ENCODE data around the gene CKMT2.

CKMT2 gene

DNA sequence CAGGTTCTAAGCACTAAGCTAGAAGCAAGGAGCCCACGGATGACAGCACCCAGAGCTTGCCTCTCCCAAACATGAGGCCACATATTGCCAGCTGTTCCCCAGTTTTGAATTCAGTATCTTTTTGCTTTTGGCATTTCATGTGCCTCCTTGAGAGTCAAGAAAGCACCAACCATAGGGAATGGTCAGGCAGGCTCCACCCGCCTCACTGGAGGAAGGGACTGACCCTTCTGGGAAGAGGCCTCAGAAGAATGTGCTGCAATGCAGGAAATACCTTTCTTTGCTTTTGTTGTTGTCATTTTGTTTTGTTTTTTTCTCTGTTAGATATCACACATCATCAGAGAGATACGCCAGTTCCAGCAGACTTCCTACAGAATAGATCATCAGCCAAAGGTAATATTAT, 13.7 kb upstream of the CKMT2 start:
- DNase-seq, result no peak

DNA sequence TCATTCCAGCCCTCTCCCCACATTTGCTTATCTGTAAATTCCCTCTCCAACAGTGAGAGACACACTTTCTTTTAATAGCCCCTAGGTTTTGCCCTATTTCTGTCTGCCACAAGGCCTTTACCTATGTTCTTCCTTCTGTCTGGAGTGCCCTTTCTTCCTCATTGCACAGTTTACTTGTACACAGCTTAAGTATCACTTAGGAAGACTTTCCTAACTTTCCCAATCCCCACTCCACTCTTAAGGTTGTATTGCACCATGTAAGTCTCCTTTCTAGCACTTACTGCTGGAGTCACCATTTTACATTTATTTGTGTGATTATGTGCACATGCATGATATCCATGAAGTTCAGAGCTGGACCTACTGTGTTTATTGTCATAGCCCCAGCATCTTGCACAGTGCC, 10.8 kb upstream of the CKMT2 start:
- DNase-seq, result no peak

DNA sequence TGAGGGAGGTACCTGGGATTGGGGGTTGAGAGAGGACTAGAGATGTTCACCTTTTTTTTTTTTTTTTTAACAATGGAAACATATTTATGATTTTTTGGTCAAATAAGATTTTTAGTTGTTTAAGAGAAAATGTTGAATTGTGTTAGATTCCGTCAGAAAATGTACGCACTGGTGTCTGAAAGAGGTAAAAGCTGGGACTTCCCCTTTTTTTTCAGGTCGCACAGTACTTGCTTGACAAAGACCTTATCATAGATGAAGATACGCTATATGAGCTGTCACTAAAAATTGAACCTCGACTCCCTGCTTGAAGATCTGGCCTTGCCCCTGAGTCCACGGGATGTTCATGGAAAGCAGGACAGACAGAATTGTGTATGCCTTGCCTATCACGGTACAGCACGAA, 7.7 kb upstream of the CKMT2 start:
- no peak for DNase-seq

DNA sequence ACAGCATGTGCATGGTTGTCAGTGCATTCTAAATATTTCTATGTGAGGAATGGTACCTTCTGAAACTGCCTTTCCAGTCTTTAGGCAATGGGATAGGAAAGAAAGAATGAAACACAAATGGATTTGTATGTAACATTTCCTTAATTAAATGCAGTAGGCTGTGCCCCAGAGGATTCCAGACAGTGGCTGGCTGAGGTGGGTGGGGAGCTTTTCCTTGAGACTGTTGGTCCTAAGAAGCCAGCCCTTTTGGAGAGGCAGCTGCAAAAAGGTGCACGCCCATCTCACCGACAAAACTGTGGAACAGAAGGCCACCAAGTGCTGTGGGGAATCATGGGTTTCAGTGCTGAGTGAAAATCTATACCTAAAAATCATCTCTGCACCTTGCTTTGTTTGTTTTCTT, 6.8 kb upstream of the CKMT2 start:
- no peak for DNase-seq

DNA sequence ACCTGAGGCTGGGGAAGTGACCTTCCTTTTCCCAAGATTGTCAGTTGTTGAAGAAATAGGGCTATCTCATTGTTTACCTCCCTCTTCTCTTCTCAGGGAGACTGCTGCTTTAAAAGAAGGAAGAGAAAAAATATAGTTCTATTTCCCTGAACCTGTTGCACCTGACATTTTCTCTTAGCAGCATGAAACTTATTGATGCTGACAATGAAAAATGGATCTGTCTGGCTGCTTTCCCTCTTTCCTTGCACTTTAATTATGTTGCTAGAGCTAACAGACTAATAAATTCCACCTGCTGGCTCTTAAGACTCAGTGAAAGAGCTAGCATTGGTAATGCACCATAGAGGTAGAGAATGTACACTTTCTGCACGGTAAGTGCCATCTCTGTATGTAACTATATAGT, 6.2 kb upstream of the CKMT2 start:
- no peak for DNase-seq

DNA sequence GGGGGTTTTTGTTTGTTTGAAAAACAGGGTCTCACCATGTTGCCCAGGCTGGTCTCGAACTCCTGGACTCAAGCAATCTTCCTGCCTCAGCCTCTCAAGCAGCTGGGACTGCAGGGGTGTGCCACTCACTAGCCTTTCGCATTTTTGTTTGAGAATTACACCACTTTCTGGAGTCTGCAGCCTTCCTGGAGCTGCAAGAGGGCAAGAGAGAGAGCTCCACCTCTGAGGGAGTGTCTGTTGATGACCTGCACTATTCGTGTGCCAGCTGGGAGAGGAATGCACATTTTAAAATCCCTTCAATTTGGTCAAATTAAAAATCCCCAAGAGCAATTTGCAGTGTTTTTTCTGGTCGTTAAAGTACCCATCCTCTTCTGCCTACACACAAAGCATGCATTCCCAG, 5.0 kb upstream of the CKMT2 start:
- no peak for DNase-seq

DNA sequence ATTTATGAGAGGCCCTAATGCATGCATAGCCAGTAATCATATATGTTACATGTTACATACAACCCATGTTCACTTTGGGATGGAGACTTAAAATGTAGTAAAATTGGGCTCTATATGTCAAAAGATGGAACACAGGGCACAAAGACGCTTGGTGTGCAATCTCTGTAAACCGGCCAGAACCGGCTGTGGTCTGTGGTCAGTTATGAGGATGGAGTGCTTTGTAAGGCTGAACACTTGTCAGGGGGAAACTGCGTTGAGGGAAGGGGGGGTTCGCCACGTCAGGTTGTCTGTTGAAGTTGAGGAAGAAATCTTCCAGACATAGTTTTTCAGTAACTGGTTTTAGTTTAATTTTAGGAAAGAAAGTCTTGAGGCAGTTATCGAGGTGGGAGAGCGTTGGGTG, 2.7 kb upstream of the CKMT2 start:
- DNase-seq, result no peak

DNA sequence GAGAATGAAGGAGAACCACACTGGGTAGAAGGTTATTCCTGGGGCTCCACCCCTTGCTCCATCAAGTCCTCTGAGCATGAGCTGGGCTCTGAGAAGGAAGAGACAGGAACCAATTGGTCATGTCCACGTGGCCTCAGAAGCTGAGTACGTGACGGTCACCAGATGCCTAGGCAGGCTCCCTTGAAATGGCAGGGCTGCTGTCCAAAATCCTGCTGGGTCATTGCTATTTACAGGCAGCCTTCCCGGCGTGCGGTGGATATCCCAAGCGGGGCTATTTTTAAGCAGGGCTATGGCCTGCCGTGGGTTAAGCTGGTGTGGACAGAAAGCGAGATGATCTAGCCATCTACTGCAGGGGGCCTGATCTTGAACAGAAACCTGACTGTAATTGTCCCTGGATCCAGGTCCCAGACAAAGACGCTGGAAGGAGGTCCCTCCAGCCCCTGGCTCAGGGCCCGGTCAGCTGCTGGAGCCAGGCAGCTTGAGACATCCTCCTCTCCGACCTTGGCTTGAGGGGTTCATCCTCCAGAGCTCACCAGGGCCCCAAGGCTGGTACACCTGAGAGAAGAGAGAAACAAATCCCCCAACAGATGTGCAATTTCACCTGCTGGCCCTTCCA, 550 bp upstream of the CKMT2 start:
- DNase-seq, result no peak

DNA sequence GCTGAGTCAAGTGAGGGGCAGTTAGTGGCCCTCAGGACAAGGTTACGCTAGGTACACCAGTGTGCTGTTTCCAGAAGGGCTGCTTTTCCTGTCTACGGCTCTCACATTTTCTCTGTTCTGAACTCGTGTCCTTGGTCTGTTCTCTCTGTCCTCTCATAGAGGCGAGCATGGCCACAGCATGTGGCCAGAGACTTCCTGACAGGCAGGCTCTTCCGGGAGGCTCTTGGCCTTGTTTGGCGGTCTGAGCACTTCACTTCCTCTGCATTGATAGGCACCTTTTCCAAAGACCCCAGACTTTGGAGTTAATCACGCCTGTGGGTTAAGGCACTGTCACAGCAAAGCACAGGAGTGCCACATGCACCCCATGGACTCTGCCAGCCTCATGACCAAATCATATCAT, 1.2 kb downstream of the CKMT2 start:
- DNase-seq, result no peak

DNA sequence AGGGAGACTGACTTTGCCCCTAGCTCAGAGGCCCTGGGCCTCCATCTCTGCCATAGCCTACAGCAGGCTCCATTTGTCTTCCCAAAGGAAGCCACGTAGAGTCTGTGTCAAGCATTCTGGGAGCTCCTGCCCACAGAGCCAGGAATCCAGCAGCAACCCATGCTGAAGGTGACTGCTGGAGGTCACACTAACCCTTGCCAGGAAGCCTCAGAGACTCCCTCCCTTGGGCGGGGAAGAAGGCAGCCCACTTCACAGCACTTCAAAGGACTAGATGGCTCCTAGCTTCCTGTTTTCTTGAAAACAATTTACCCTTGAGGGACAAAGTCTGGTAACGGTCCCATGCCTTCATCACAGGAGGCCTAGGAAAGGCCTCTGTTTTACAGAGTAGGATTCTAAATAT, 1.7 kb downstream of the CKMT2 start:
- DNase-seq, result no peak

DNA sequence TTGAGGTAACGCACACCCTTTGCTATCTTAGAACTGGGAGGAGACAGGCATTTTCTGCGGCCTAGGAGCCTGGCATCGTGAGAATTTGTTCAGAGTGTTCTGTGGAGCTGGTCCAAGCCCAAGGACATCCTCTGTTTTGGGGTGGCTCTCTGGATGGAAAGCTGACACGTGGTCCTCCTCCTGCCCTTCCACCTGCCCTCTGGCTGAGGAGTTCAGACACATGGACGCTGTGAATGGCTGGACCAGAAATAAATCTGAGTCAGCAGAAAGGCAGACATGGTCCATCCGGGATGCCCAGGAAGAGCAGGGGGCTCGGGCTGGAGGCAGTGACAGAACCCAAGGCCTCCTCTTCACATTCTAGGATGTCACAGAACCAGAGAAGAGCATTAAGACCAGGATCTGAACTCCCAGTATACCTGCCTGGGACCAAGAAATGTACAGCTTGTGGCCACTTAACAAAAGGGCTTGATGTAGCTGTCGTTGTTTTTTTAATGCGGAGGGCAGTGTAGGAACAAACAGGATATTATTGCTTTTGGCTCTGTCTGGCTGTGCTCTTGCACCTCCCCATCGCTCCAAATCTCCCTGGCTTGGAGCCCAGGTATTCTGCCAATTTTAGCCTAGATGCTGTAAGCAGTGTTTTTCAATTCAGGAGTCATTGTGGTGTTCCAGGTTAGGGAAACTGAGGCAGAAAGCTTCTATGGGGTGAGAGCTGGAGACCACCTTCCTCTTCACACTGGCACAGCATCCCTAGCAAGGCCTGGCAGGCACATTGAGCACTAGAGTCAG, 2.4 kb downstream of the CKMT2 start:
- no peak for DNase-seq

DNA sequence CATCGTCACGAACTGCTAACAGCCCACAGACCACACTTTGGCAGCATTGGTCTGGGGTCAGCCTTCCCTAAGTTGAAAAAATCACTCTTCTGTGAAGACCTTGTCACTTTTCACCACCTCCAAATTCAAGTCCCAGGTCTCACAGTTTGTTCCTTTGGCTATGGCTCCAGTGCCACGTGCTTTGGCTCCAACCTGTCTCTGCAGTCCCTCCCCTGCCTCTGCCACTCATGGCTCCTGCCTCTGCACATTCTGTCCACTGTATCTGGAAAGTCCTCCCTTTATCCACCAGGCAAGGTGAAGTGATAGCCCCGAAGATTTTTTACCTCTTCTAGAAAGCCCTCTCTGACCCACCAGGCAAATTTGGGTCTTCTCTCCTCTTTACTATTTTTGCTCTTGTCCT, 5.3 kb downstream of the CKMT2 start:
- DNase-seq, result no peak

DNA sequence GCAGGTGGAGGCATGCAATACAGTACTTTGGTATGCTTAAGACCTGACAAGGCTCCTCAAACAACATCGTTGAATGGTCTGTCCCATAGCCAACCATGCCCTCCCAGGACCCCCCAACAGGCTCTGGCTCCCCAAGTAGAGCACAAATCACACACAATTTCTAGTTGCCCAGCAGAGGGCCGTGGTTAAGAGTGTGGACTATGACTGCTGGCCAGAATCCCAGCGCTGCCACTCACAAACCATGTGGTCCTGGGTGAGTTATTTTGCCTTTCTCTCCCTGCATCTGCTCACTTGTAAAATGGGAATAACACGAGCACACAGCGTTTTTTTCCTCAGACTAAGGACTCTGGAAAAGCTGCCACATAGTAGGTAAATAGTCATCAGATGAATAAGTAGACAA, 6.5 kb downstream of the CKMT2 start:
- no peak for DNase-seq

DNA sequence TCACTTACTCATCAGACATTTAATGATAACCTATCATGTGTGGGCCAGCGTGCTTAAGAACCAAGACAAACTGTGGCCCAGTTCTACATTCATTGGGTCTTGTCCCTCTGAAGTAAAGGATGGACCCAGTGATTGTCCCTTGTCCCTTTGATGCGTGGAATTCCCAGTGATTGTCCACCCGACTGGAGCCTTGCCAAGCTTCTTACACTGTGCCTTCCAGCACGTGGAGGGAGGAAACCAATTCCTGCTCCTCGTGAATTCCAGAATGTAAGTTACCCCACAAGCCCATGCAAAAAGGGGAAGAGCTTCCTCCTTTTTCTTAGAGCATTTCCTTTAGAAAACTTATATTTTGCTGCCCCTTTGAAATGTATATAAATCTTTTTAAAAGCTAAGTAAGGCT, 7.9 kb downstream of the CKMT2 start:
- DNase-seq, result no peak

DNA sequence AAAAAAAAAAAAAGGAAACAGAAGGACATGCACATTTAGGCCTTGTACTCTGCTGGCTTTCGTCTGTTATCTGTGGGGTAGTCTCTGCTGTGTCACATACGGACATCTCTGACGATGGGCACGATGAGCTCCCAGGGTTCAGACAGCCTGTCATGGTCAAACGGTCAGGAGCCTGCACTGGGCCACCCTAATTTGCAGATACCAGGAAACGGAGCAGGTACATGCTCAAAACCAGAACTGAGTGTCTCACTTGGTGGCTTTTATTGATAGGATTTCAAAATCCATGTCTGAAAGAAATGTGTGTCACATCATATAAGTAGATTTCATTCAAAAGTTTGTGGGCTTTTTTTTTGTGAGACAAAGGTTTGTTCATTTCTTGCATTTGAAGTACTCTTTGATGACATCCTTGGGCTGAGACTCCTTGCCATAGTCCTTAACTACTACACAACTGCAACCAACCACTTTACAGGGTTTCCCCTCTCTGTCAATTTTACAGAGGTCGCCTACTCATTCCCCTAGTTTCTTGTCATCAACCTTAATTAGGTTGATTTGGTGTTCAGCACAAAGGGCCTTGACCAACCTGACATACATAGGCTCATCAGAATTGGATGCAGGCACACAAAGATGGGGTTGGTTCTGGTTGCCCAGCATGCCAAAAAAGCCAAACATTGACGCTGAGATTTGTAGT, 9.0 kb downstream of the CKMT2 start:
- no peak for DNase-seq

DNA sequence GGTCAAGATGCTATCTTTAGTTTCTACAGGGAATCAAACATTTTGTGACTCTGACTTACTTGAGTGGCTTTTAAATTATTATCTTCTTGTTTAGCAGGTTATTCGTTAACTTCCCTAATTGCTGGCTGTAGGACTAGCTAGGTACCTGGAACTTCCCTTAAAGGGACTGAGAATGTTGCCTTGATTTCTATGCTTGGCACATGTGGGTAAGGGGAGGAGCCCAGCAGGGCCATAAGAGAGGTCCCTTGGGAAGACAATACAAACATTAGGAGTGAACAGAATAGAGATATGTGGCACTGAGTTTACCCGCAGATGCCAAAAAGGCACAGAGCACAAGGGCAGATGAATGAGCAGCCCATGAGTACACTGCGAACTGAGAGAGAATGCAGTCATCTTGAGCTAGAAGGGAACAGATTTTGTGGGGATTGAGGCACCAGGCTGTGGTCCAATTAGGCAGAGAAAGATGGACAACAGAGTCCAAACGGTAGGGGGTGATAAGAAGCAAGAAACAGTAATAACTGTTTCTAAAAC, 9.8 kb downstream of the CKMT2 start:
- DNase-seq, result no peak

DNA sequence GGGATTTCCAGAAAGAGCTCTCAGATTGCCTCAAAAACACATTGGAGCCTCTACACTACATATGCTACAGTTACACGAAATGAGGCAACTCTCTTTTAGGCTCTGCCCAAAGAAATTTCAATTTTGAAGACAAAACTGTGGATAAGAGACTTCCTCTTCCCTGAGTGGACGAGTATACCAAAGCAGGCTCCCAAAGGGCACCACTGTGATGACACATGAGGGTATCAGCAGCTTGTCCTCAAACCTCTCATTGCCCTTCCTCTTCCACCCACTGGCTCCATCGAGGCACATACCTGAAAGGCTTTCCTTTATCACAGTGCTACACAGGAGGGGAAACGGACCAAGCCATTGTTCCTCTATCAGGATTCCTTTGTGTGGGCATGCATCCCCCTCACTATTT, 11.3 kb downstream of the CKMT2 start:
- DNase-seq, result no peak

DNA sequence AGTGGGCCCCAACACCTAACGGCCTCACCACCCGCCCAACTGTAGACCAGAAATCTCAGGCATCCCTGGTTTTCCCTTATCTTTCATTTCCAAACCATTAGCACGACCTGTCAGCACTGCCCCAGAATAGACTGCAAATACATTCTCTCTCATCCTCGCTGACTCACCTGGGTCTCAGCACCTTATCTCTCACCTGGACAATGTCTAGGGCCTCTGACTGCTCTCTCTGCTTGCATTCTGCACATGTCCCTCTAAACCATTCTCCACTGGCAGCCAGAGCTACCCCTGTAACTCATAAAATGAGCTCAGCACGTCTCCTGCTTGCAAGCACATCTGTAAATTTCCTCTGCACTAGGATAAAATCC, 12.7 kb downstream of the CKMT2 start:
- no peak for DNase-seq

DNA sequence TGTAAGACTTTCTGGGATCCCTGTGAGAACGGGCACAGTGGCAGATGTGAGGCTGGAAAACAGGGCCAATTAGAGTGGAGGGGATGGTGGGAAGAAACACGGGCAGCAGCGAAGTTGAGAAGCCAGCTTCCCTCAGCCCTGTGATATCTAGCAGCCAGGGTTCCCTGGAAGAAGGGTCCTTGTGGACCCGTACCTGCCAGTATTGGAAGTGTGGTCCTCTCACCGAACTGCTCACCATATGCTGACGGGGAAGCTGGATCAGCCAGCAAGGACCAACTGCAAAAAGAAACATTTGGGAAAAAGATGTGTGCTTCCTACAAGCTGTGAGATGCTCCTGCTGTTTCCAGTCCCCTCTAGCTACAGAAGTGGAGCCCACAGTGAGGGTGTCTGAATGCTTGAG, 13.6 kb downstream of the CKMT2 start:
- no peak for DNase-seq

DNA sequence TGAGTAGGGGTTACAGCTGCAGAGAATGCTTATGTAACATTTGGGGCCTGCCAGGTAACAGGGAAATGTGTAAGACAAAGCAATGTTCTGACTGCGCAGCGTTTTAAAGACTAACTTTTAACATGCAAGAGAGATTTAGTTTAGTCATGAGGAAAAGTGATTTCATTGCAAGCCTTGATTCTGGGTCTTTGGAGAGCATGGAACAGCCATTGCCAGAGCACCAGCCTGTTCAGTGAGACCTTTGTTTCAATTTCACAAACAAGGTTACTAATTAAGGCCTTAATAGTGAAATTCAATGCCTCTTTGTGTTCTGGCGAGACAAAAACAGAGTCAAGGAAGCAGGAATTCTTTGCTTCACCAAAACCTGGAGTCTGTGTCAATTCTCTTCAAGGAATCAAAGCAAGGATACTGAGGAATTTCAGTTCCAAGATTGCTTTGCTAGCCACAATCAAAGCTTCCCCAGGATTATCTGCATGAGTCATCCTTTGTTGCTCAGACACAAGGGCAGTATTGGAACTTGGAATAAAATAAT, 14.4 kb downstream of the CKMT2 start:
- no peak for DNase-seq

DNA sequence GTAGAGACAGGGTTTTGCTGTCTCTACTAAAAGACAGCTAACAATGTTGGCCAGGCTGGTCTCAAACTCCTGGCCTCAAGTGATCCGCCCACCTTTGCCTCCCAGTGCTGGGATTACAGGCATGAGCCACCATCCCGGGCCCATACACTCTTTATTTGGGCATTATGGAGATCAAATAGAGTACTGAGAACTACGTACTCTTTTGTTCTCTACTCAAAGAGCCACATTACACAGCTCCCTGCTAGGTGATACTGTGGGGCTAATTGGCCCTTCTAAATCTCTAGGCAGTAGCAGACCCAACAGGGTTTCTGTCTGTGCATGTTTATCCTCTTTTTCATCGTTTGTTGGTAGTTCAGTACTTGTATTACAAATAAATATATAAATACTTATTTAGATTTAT, 16.1 kb downstream of the CKMT2 start:
- DNase-seq, result no peak

DNA sequence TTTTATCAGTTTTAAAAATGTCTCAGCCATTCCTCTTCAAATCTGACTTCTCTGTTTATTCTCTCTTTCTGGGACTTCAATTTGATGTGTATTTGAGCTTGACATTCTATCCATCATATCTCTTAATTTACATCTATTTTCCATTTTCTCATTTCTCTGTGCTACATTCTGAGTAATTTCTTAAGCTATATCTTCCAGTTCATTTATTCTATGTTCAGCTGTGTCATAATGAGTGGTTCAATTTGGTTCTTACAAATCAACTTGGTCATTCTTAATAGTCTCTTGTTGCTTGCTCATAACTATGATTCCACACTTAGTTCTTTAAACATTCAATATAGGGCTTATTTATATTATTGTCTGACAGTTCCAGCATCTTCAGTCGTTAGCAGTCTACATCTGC, 16.9 kb downstream of the CKMT2 start:
- no peak for DNase-seq

DNA sequence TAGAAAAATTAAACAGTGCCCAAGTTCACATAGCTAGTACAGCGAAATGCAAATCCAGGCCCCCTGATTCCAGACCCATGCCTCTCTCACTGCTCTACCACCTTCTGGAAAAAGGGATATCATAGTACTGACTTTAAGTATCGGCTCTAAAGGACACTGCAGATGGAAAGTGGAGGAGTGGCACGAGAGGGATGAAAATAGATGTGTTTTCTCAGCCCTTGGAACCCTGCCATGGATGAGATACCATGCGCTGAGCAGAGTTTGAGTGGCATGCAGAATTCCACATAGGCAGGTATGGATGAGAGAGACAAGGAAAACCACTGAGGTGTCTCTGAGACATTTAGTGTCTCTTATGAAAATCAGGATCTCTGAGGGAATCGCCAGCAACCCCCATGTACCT, 18.8 kb downstream of the CKMT2 start:
- no peak for DNase-seq

DNA sequence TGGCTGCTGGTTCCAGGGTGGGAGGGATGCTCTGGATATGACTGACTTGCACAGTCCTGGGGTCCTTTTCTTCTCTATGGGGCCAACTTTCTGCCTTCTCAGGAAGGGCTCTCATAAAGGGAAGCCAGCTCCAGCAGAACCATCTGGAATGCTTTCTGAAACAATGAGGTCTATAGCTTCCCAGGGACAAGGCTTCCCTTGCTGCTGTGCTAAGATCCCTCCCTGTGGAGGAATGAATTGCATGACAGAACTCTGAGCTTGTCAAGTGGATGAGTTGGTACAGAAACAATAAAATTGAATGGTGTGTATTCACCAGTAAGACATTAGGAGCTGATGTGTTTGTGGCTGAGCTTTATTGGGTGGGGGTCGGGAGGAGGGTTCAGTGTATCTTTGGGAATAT, 19.8 kb downstream of the CKMT2 start:
- DNase-seq, result no peak
